RWPE1 (cell line): ENCODE results near the gene LILRB2.

Experiments used
- CTCF ChIA-PET: fragments of 350-600 bp; sonication (Branson Sonifier 250); formaldehyde crosslinking; extraction: SDS; loops from one replicate; lab custom pipeline; 2021; lab: Yijun Ruan, JAX
- POLR2A ChIA-PET: fragments of 400-600 bp; formaldehyde crosslinking; extraction: SDS; loops from one replicate; lab custom pipeline; 2020; ENCODE audit warnings: antibody characterized with exemption; ENCODE audit not compliant: low non-redundant PET; lab: Yijun Ruan, JAX
- DNase-seq: peaks from one replicate; pipeline ENCODE4 v3.0.0; 2012; ENCODE audit warnings: low spot score
- H3K27ac ChIP-seq: fragments of 450-650 bp; 2 replicates; pipeline ENCODE4 v1.5.1; 2017
- CTCF ChIP-seq: fragments of 450-650 bp; conservative IDR thresholded peaks from 2 replicates; pipeline ENCODE4 v1.5.1; 2017; ENCODE audit warnings: low read depth, mild to moderate bottlenecking

The LILRB2 gene

GRCh38 chr19:54255105-54255775 is 25.7 kb downstream of the LILRB2 start:
- CTCF ChIA-PET = interaction anchor here (0.6 kb wide), 1 partner anchor 459 kb away, joined by 3 read pairs; no protein-coding TSS in a partner anchor
- POLR2A ChIA-PET = no interaction called here
- no peak overlapping the region for H3K27ac ChIP-seq
- no peak for DNase-seq
- TF ChIP-seq CTCF = no peak

GRCh38 chr19:54254195-54254906 is 26.6 kb downstream of the LILRB2 start:
- POLR2A ChIA-PET = no interaction called here
- no peak for TF ChIP-seq CTCF
- no peak for DNase-seq
- CTCF ChIA-PET = interaction anchor here (0.6 kb wide), 1 partner anchor 460 kb away, joined by 3 read pairs; no protein-coding TSS in a partner anchor
- no peak overlapping the region for H3K27ac ChIP-seq

GRCh38 chr19:54253331-54254194 is 27.3 kb downstream of the LILRB2 start:
- no peak for DNase-seq
- CTCF ChIA-PET = no interaction called here
- POLR2A ChIA-PET = no interaction called here
- TF ChIP-seq CTCF = no peak
- no peak overlapping the region for H3K27ac ChIP-seq

- DNase-seq = no peak
- H3K27ac ChIP-seq = no peak overlapping the region
- POLR2A ChIA-PET = no interaction called here
- CTCF ChIA-PET = no interaction called here
- no peak for TF ChIP-seq CTCF
Observed at GRCh38 chr19:54252845-54253244, 28.1 kb downstream of the LILRB2 start.

- no peak for DNase-seq
- TF ChIP-seq CTCF = no peak
- CTCF ChIA-PET = no interaction called here
- POLR2A ChIA-PET = no interaction called here
- no peak overlapping the region for H3K27ac ChIP-seq
Observed at GRCh38 chr19:54252243-54252642, 28.7 kb downstream of the LILRB2 start.

- no peak for DNase-seq
- TF ChIP-seq CTCF = no peak
- ChIA-PET CTCF (no interaction called here), POLR2A (no interaction called here)
- H3K27ac ChIP-seq = no peak overlapping the region
Observed at GRCh38 chr19:54248016-54248601, 32.8 kb downstream of the LILRB2 start.
